IMR-90 (cell line): ENCODE measurements around the gene EXOC4. TPM values are rescaled to one million over a fixed set of nuclear protein-coding genes. Genes with fewer than 3 reads are reported as not detected.

Experiments
- ATAC-seq: fragments of 200-7000 bp; cut with Tn5 transposase; 2 replicates; pipeline ENCODE4 v1.9.1; 2020; ENCODE audit warnings: low read depth, mild to moderate bottlenecking, moderate library complexity
- BruUV-seq: library from RNA; stranded (reverse); fragments of 400-500 nt; replicated peaks from 2 replicates; lab custom pipeline; 2021; lab: Mats Ljungman, UMichigan
- CTCF ChIA-PET: fragments of 300-600 bp; formaldehyde crosslinking; extraction: SDS; loops from one replicate; lab custom pipeline; 2021; ENCODE audit warnings: antibody characterized with exemption; lab: Yijun Ruan, JAX
- POLR2A ChIA-PET: fragments of 300-600 bp; sonication (Branson Sonifier 250); formaldehyde crosslinking; loops from one replicate; lab custom pipeline; 2022; ENCODE audit warnings: antibody characterized with exemption; ENCODE audit not compliant: unreplicated experiment; lab: Charles Lee
- DNase-seq: peaks from one replicate; pipeline ENCODE4 v3.0.0; 2013
- H2AFZ ChIP-seq: replicated peaks from 2 replicates; pipeline ENCODE3; 2013; ENCODE audit warnings: low read length, mild to moderate bottlenecking; ENCODE audit not compliant: poor library complexity
- H2AK5ac ChIP-seq: 2 replicates; pipeline ENCODE4 v1.6.1; 2013; ENCODE audit warnings: low read depth, low read length, inconsistent platforms
- H2AK9ac ChIP-seq: replicated peaks from 2 replicates; pipeline ENCODE3; 2013; ENCODE audit warnings: mild to moderate bottlenecking, low read depth, low read length, moderate library complexity; ENCODE audit not compliant: poor library complexity
- H2BK120ac ChIP-seq: 2 replicates; pipeline ENCODE4 v1.6.1; 2013; ENCODE audit warnings: low read depth, low read length, inconsistent platforms
- H2BK15ac ChIP-seq: 3 replicates; pipeline ENCODE4 v1.6.1; 2013; ENCODE audit warnings: low read depth, low read length, inconsistent platforms
- H2BK20ac ChIP-seq: 2 replicates; pipeline ENCODE4 v1.6.1; 2013; ENCODE audit warnings: low read depth, mild to moderate bottlenecking, inconsistent platforms, low read length, moderate library complexity
- H2BK5ac ChIP-seq: 2 replicates; pipeline ENCODE4 v1.6.1; 2013; ENCODE audit warnings: mild to moderate bottlenecking, low read depth, low read length, inconsistent platforms; ENCODE audit not compliant: poor library complexity, severe bottlenecking
- H3K14ac ChIP-seq: replicated peaks from 2 replicates; pipeline ENCODE4 v1.6.1; 2013; ENCODE audit warnings: low read depth, low read length, inconsistent platforms
- H3K18ac ChIP-seq: 2 replicates; pipeline ENCODE4 v1.6.1; 2013; ENCODE audit warnings: low read depth, low read length, control low read depth
- H3K23ac ChIP-seq: 2 replicates; pipeline ENCODE4 v1.6.1; 2013; ENCODE audit warnings: low read depth, low read length, inconsistent platforms
- H3K27ac ChIP-seq: 2 replicates; pipeline ENCODE4 v1.5.1; 2013; ENCODE audit warnings: mild to moderate bottlenecking, control low read depth, low read length; ENCODE audit not compliant: insufficient read depth
- H3K27me3 ChIP-seq: 2 replicates; pipeline ENCODE4 v1.6.1; 2013; ENCODE audit warnings: low read length; ENCODE audit not compliant: control insufficient read depth, insufficient read depth
- H3K36me3 ChIP-seq: 2 replicates; pipeline ENCODE4 v1.6.1; 2013; ENCODE audit warnings: low read length, mixed read lengths; ENCODE audit not compliant: control insufficient read depth, insufficient read depth
- H3K4ac ChIP-seq: 2 replicates; pipeline ENCODE4 v1.6.1; 2013; ENCODE audit warnings: low read depth, low read length, inconsistent platforms
- H3K4me1 ChIP-seq: 2 replicates; pipeline ENCODE4 v1.6.1; 2013; ENCODE audit warnings: low read length, mixed read lengths; ENCODE audit not compliant: control insufficient read depth, insufficient read depth
- H3K4me2 ChIP-seq: 2 replicates; pipeline ENCODE4 v1.6.1; 2013; ENCODE audit warnings: low read depth, mild to moderate bottlenecking, control low read depth, low read length, moderate library complexity
- H3K4me3 ChIP-seq: 2 replicates; pipeline ENCODE4 v1.5.1; 2013; ENCODE audit warnings: low read depth, mild to moderate bottlenecking, control low read depth, low read length, moderate library complexity; ENCODE audit not compliant: insufficient read depth
- H3K56ac ChIP-seq: 2 replicates; pipeline ENCODE4 v1.6.1; 2013; ENCODE audit warnings: low read length, inconsistent platforms; ENCODE audit not compliant: insufficient read depth; ENCODE audit errors: extremely low read depth
- H3K79me1 ChIP-seq, 2 experiments: 2 replicates each; pipeline ENCODE4 v1.6.1; 2013; ENCODE audit warnings: low read length in 2 of 2, inconsistent platforms in 1 of 2, low read depth in 1 of 2
- H3K9ac ChIP-seq: 2 replicates; pipeline ENCODE4 v1.6.1; 2013; ENCODE audit warnings: low read depth, low read length, control low read depth
- H3K9me1 ChIP-seq: 2 replicates; pipeline ENCODE4 v1.6.1; 2013; ENCODE audit warnings: low read length, inconsistent platforms; ENCODE audit not compliant: insufficient read depth
- H3K9me3 ChIP-seq: 2 replicates; pipeline ENCODE4 v1.6.1; 2013; ENCODE audit warnings: low read length; ENCODE audit not compliant: control insufficient read depth, insufficient read depth
- H4K20me1 ChIP-seq: 2 replicates; pipeline ENCODE4 v1.6.1; 2013; ENCODE audit warnings: low read length, inconsistent platforms; ENCODE audit not compliant: insufficient read depth
- H4K5ac ChIP-seq: 2 replicates; pipeline ENCODE4 v1.6.1; 2013; ENCODE audit warnings: mild to moderate bottlenecking, low read depth, low read length, control low read depth
- H4K8ac ChIP-seq, 2 experiments: 2 replicates each; pipeline ENCODE4 v1.6.1; 2013; ENCODE audit warnings: low read depth in 2 of 2, low read length in 2 of 2, control low read depth in 1 of 2, inconsistent platforms in 1 of 2
- H4K91ac ChIP-seq: 2 replicates; pipeline ENCODE4 v1.6.1; 2013; ENCODE audit warnings: low read depth, low read length, inconsistent platforms; ENCODE audit not compliant: insufficient read depth
- BHLHE40 ChIP-seq: fragments of 150-350 bp; IDR thresholded peaks from 2 replicates; pipeline ENCODE4 v1.6.1; 2016; ENCODE audit warnings: mild to moderate bottlenecking, low read depth, low read length
- CEBPB ChIP-seq: IDR thresholded peaks from 2 replicates; pipeline ENCODE4 v1.6.1; 2012; ENCODE audit warnings: low read depth, low read length, improper control_type of control experiment
- CHD1 ChIP-seq: IDR thresholded peaks from 2 replicates; pipeline ENCODE4 v1.6.1; 2012; ENCODE audit warnings: low read depth, low read length, improper control_type of control experiment
- ELK1 ChIP-seq: fragments of 150-350 bp; IDR thresholded peaks from 2 replicates; pipeline ENCODE4 v1.6.1; 2016; ENCODE audit warnings: low read depth, mild to moderate bottlenecking, low read length, moderate library complexity, borderline replicate concordance
- FOS ChIP-seq: fragments of 150-350 bp; IDR thresholded peaks from 2 replicates; pipeline ENCODE4 v1.6.1; 2016; ENCODE audit warnings: low read depth, low read length
- MAFK ChIP-seq: IDR thresholded peaks from 2 replicates; pipeline ENCODE4 v1.6.1; 2012; ENCODE audit warnings: low read depth, low read length, improper control_type of control experiment
- MAZ ChIP-seq: IDR thresholded peaks from 2 replicates; pipeline ENCODE4 v1.6.1; 2012; ENCODE audit warnings: low read depth, mild to moderate bottlenecking, low read length, improper control_type of control experiment, moderate library complexity, borderline replicate concordance
- MXI1 ChIP-seq: IDR thresholded peaks from 2 replicates; pipeline ENCODE4 v1.6.1; 2012; ENCODE audit warnings: low read depth, mild to moderate bottlenecking, low read length, moderate library complexity, borderline replicate concordance
- POLR2A ChIP-seq: IDR thresholded peaks from 2 replicates; pipeline ENCODE4 v1.6.1; 2012; ENCODE audit warnings: mild to moderate bottlenecking, low read depth, low read length
- RCOR1 ChIP-seq: IDR thresholded peaks from 2 replicates; pipeline ENCODE4 v1.6.1; 2012; ENCODE audit warnings: mild to moderate bottlenecking, low read length, improper control_type of control experiment; ENCODE audit not compliant: insufficient replicate concordance
- RFX5 ChIP-seq: IDR thresholded peaks from 2 replicates; pipeline ENCODE4 v1.8.0; 2012; ENCODE audit warnings: low read depth, mild to moderate bottlenecking, low read length, moderate library complexity
- SMC3 ChIP-seq: fragments of 150-350 bp; IDR thresholded peaks from 2 replicates; pipeline ENCODE4 v1.6.1; 2016; ENCODE audit warnings: low read depth, mild to moderate bottlenecking, antibody characterized with exemption, low read length, moderate library complexity
- USF2 ChIP-seq: fragments of 150-350 bp; IDR thresholded peaks from 2 replicates; pipeline ENCODE4 v1.6.1; 2017; ENCODE audit warnings: mild to moderate bottlenecking, antibody characterized with exemption, low read length, low read depth
- WGBS, 2 experiments: methylation state at CpG; one replicate each; pipeline versions ENCODE4 v1.1.5 to v1.1.7; 2013; ENCODE audit warnings: missing lambda C conversion rate in 2 of 2; ENCODE audit not compliant: insufficient read length in 1 of 2; ENCODE audit errors: extremely low coverage in 2 of 2; 5-methylcytosine and 5-hydroxymethylcytosine counted together
- dilution Hi-C: fragments of 300-500 bp; cut with HindIII; formaldehyde crosslinking; loops from one replicate; pipeline ENCODE4 v1.14.3; 2018; ENCODE audit warnings: low sequenced_read_pairs; ENCODE audit not compliant: unreplicated experiment
- in situ Hi-C: fragments of 300-500 bp; cut with MboI; formaldehyde crosslinking; loops from 3 replicates; pipeline ENCODE4 v1.14.3; 2019; ENCODE audit warnings: low sequenced_read_pairs, inconsistent platforms, mixed read lengths
- intact Hi-C: fragments of 100-400 bp; cut with micrococcal nuclease; formaldehyde crosslinking; loops from 2 replicates; pipeline ENCODE4 v1.10.0; 2022
- polyA plus RNA-seq, 3 experiments: library from polyadenylated mRNA; depleted of rRNA; stranded (reverse); fragments of >200 nt; gene quantifications; 2 replicates each; pipeline ENCODE4 v1.2.3, GENCODE V29; 2012; ENCODE audit warnings: low replicate concordance in 1 of 3
- total RNA-seq: library from RNA; depleted of rRNA; stranded (reverse); fragments of >200 nt; gene quantifications from 2 replicates; pipeline ENCODE4 v1.2.3, GENCODE V29; 2012
- TF ChIP-seq, protein P1 (sequence below): conservative IDR thresholded peaks from 2 replicates; pipeline ENCODE4 v1.5.1; 2012; ENCODE audit warnings: mild to moderate bottlenecking, low read depth, low read length, improper control_type of control experiment

Gene EXOC4
- total and polyA plus RNA-seq, 2 of the 4 experiments (the other 2 are of a cell fraction): 25.4 to 94.6 TPM

DNA sequence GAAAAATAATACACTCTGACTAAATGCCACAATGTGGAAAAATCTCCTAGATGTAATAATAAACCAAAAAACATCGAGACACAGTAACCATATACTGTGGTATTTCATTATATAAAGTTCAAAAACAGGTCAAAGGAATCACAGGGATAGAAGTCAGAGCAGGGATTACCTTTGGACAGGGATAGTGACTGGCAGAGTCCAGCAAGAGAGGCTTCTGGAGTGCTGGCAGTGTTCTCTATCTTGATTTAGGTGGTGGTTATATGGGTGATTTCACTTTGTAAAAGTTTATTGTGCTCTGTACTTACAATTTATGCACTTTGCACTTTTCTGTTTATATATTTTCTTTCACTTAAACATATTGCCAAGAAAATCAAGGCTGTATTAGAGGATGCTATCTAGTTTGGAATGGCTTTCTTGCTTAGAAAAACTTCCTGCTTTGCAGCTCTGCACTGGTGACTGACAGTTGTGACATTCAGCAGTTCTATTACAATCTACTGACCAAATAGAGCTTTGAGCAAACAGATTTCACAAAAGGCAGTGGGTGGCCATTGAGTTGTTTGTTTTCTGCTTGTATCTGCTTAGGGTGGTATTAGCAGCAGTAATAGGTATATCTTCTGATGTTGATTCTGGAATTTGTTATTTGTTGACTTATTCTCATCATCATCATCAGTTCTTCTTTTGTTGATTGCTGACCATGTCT lies 610.6 kb downstream of the EXOC4 start:
- Histone ChIP-seq H2AK9ac (no peak overlapping the region), H4K91ac (no peak overlapping the region), H3K9me3 (no peaks in the 10 kb centered on the region), H3K4me2 (no peak overlapping the region), H3K27ac (no peak overlapping the region), H2AFZ (no peak overlapping the region), H3K18ac (no peak overlapping the region), H2BK120ac (no peak overlapping the region), H3K4me1 (no peaks in the 10 kb centered on the region; the same call in 1 of the 2 replicates), H3K79me1 (no peaks in the 10 kb centered on the region; a peak in 1 of 4 replicates), H3K36me3 (no peaks in the 10 kb centered on the region), H3K14ac (no peak overlapping the region), H3K9ac (no peak overlapping the region), H2AK5ac (no peak overlapping the region), H2BK15ac (no peak overlapping the region), H3K27me3 (no peaks in the 10 kb centered on the region), H4K8ac (no peak overlapping the region), H3K23ac (no peak overlapping the region), H3K4ac (no peak overlapping the region), H4K20me1 (no peaks in the 10 kb centered on the region), H2BK5ac (no peak overlapping the region), H3K9me1 (peaks cover 3% of the 10 kb centered on the region; the same call in 1 of the 2 replicates), H3K56ac (no peak overlapping the region), H3K4me3 (no peak overlapping the region), H4K5ac (no peak overlapping the region), H2BK20ac (no peak overlapping the region)
- in situ Hi-C loops: no loop called here
- TF ChIP-seq RFX5 (no peak), CEBPB (no peak), BHLHE40 (no peak), MAFK (no peak), MAZ (no peak), RCOR1 (no peak), SMC3 (no peak), POLR2A (no peak), FOS (no peak), MXI1 (no peak), CHD1 (no peak), USF2 (no peak), ELK1 (no peak)
- TF ChIP-seq, protein P1, sequence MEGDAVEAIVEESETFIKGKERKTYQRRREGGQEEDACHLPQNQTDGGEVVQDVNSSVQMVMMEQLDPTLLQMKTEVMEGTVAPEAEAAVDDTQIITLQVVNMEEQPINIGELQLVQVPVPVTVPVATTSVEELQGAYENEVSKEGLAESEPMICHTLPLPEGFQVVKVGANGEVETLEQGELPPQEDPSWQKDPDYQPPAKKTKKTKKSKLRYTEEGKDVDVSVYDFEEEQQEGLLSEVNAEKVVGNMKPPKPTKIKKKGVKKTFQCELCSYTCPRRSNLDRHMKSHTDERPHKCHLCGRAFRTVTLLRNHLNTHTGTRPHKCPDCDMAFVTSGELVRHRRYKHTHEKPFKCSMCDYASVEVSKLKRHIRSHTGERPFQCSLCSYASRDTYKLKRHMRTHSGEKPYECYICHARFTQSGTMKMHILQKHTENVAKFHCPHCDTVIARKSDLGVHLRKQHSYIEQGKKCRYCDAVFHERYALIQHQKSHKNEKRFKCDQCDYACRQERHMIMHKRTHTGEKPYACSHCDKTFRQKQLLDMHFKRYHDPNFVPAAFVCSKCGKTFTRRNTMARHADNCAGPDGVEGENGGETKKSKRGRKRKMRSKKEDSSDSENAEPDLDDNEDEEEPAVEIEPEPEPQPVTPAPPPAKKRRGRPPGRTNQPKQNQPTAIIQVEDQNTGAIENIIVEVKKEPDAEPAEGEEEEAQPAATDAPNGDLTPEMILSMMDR: no peak
- BruUV-seq: no TSS peak
- POLR2A ChIA-PET: no interaction called here
- CTCF ChIA-PET: interaction anchor here (0.8 kb wide), 1 partner anchor 9 kb away, joined by 3 read pairs; no protein-coding TSS in a partner anchor
- no CpG with 5 or more reads among the region's 1 CpG for WGBS, 2 experiments
- no peak for ATAC-seq
- intact Hi-C loops: no loop called here
- DNase-seq: no peak
- dilution Hi-C loops: no loop called here
